Panc1 (cell line): Measurements from ENCODE around the gene CNDP1. TPM values are rescaled to one million over a fixed set of nuclear protein-coding genes. Genes with fewer than 3 reads are reported as not detected.

Experiments
- ATAC-seq: fragments of 200-7000 bp; cut with Tn5 transposase; 2 replicates; pipeline ENCODE4 v1.9.1; 2020; ENCODE audit warnings: mild to moderate bottlenecking, moderate library complexity
- BruUV-seq: library from RNA; stranded (reverse); fragments of 400-500 nt; replicated peaks from 2 replicates; lab custom pipeline; 2021; lab: Mats Ljungman, UMichigan
- CTCF ChIA-PET: fragments of 300-600 bp; sonication (Branson Sonifier 250); formaldehyde crosslinking; loops from one replicate; lab custom pipeline; 2022; ENCODE audit warnings: antibody characterized with exemption; lab: Charles Lee
- POLR2A ChIA-PET: fragments of 300-600 bp; sonication (Branson Sonifier 250); formaldehyde crosslinking; loops from one replicate; lab custom pipeline; 2022; ENCODE audit warnings: antibody characterized with exemption; lab: Charles Lee
- DNase-seq: peaks from one replicate; pipeline ENCODE4 v3.0.0-alpha.2; 2010; ENCODE audit warnings: low read depth, low spot score
- H3K27ac ChIP-seq: 2 replicates; pipeline ENCODE4 v1.5.1; 2011; ENCODE audit warnings: mild to moderate bottlenecking, low read length, inconsistent platforms
- H3K27me3 ChIP-seq: fragments of 200-500 bp; sonication (Bioruptor generic); 2 replicates; pipeline ENCODE4 v1.6.0; 2014; ENCODE audit warnings: low read length, inconsistent platforms; ENCODE audit not compliant: control insufficient read depth, insufficient read depth
- H3K36me3 ChIP-seq: fragments of 200-500 bp; sonication (Bioruptor generic); 2 replicates; pipeline ENCODE4 v1.5.1; 2014; ENCODE audit warnings: inconsistent platforms, mild to moderate bottlenecking, low read length, moderate library complexity; ENCODE audit not compliant: control insufficient read depth, insufficient read depth
- H3K4me1 ChIP-seq: 2 replicates; pipeline ENCODE4 v1.5.1; 2011; ENCODE audit warnings: inconsistent platforms, mild to moderate bottlenecking, low read length, moderate library complexity; ENCODE audit not compliant: control insufficient read depth, insufficient read depth
- H3K4me3 ChIP-seq, 2 experiments: 2 replicates each; pipeline ENCODE4 v1.5.1; 2011 to 2012; ENCODE audit warnings: low read depth in 2 of 2, low read length in 2 of 2, mild to moderate bottlenecking in 2 of 2, inconsistent platforms in 1 of 2, moderate library complexity in 1 of 2
- H3K9me3 ChIP-seq: fragments of 200-500 bp; sonication (Bioruptor generic); 2 replicates; pipeline ENCODE4 v1.5.1; 2014; ENCODE audit warnings: low read depth, mild to moderate bottlenecking, inconsistent platforms, low read length, moderate library complexity; ENCODE audit not compliant: control insufficient read depth, insufficient read depth
- CTCF ChIP-seq: fragments of 450-650 bp; IDR thresholded peaks from 2 replicates; pipeline ENCODE4 v1.5.1; 2017; ENCODE audit warnings: mild to moderate bottlenecking
- POLR2AphosphoS5 ChIP-seq: IDR thresholded peaks from 2 replicates; pipeline ENCODE4 v1.6.1; 2012; ENCODE audit warnings: mild to moderate bottlenecking, low read depth, low read length, moderate library complexity
- REST ChIP-seq, 2 experiments: IDR thresholded peaks; 2 replicates each; pipeline ENCODE4 v1.6.1; 2011 to 2012; ENCODE audit warnings: low read depth in 2 of 2, control low read depth in 1 of 2, low read length in 1 of 2, mild to moderate bottlenecking in 1 of 2, moderate library complexity in 1 of 2; ENCODE audit not compliant: insufficient read depth in 1 of 2
- SIN3A ChIP-seq: IDR thresholded peaks from 2 replicates; pipeline ENCODE4 v1.6.1; 2012; ENCODE audit warnings: low read depth, mild to moderate bottlenecking, low read length, moderate library complexity, borderline replicate concordance; ENCODE audit not compliant: insufficient read depth
- TCF7L2 ChIP-seq: IDR thresholded peaks from 2 replicates; pipeline ENCODE4 v1.6.1; 2011; ENCODE audit warnings: mild to moderate bottlenecking, low read depth, low read length, inconsistent platforms
- in situ Hi-C: cut with HindIII; loops from 2 replicates; pipeline ENCODE4 v1.10.0; 2016; ENCODE audit warnings: low sequenced_read_pairs, low pct_unique_long_range_greater_than_20kb
- intact Hi-C: fragments of 100-400 bp; cut with micrococcal nuclease; formaldehyde crosslinking; loops from one replicate; pipeline ENCODE4 v1.10.0; 2022; ENCODE audit not compliant: unreplicated experiment
- total RNA-seq: library from RNA; stranded (reverse); gene quantifications from one replicate; pipeline ENCODE4 v1.2.1, GENCODE V29; 2021; ENCODE audit not compliant: unreplicated experiment

CNDP1 gene
- total RNA-seq, 1 experiment from 2014 or later, result not detected

DNA sequence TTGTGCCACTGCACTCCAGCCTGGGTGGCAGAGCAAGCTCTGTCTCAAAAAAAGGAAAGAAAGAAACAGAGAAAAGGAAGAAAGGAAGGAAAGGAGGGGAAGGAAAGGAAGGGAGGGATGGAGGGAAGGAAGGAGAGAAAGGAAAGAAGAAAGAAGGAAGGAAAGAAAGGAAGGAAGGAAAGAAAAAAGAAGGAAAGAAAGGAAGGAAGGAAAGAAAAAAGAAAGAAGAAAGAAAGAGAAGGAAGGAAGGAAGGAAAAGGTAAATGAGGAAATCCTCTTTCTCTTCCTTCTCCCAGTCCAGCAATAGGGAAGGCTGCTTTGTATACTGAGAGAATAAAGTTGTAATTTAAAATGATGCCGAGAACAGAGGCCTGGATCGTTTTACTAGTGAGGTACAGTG lies 40.6 kb downstream of the CNDP1 start:
- in situ Hi-C loops (no loop called here), intact Hi-C loops (no loop called here)
- no peak overlapping the region for H3K27ac ChIP-seq
- no peaks in the 10 kb centered on the region for H3K4me1 ChIP-seq
- no peak for ATAC-seq
- CTCF ChIA-PET, result no interaction called here
- POLR2A ChIA-PET, result no interaction called here
- no peak overlapping the region for H3K4me3 ChIP-seq
- no TSS peak for BruUV-seq
- no peak for DNase-seq
- no peaks in the 10 kb centered on the region for H3K9me3 ChIP-seq
- no peaks in the 10 kb centered on the region for H3K36me3 ChIP-seq
- TF ChIP-seq REST (IDR thresholded peaks at IDR 0.05; ENCODE audit: insufficient read depth in 1 of 2, low read depth in 2 of 2, low read length in 1 of 2) (no peak), TCF7L2 (no peak), CTCF (no peak), POLR2AphosphoS5 (no peak), SIN3A (no peak)
- peaks cover 35% of the 10 kb centered on the region for H3K27me3 ChIP-seq

GRCh38 chr18:74577019-74577418 lies 42.7 kb downstream of the CNDP1 start:
- POLR2A ChIA-PET, result no interaction called here
- in situ Hi-C loops, result no loop called here
- TF ChIP-seq TCF7L2 (no peak), POLR2AphosphoS5 (no peak), SIN3A (no peak), CTCF (no peak), REST (IDR thresholded peaks at IDR 0.05; ENCODE audit: insufficient read depth in 1 of 2, low read depth in 2 of 2, low read length in 1 of 2) (no peak)
- no peak for DNase-seq
- CTCF ChIA-PET, result no interaction called here
- H3K9me3 ChIP-seq, result no peaks in the 10 kb centered on the region
- intact Hi-C loops, result no loop called here
- no peak for ATAC-seq
- no TSS peak for BruUV-seq
- no peak overlapping the region for H3K4me3 ChIP-seq
- H3K4me1 ChIP-seq, result no peaks in the 10 kb centered on the region
- H3K27ac ChIP-seq, result no peak overlapping the region
- peaks cover 35% of the 10 kb centered on the region for H3K27me3 ChIP-seq
- no peaks in the 10 kb centered on the region for H3K36me3 ChIP-seq
